Thymus (tissue), 11 donors: Measurements from ENCODE around the gene GPS2. TPM values are rescaled to one million over a fixed set of nuclear protein-coding genes. Genes with fewer than 3 reads are reported as not detected.

Experiments
- DNase-seq, 9 donors: peaks; one replicate each; pipeline ENCODE4 v3.0.0-alpha.2; 2013; ENCODE audit warnings: low spot score in 9 of 9, low read depth in 6 of 9, missing footprints in 1 of 9
- H3K27ac ChIP-seq, 2 donors: one replicate each; pipeline ENCODE4 v1.5.1; 2013; ENCODE audit warnings: control low read depth in 1 of 2, low read depth in 1 of 2, low read length in 1 of 2, mild to moderate bottlenecking in 1 of 2, moderate library complexity in 1 of 2
- H3K27me3 ChIP-seq, 2 donors: one replicate each; pipeline ENCODE4 v1.5.1; 2013; ENCODE audit warnings: low read length in 1 of 2; ENCODE audit not compliant: control insufficient read depth in 2 of 2, insufficient read depth in 1 of 2
- H3K36me3 ChIP-seq, 2 donors: one replicate each; pipeline ENCODE4 v1.5.1; 2013; ENCODE audit warnings: low read length in 1 of 2, mild to moderate bottlenecking in 1 of 2, moderate library complexity in 1 of 2; ENCODE audit not compliant: control insufficient read depth in 2 of 2, insufficient read depth in 2 of 2
- H3K4me1 ChIP-seq, 2 donors: one replicate each; pipeline ENCODE4 v1.5.1; 2013; ENCODE audit warnings: low read length in 2 of 2; ENCODE audit not compliant: control insufficient read depth in 2 of 2, insufficient read depth in 2 of 2
- H3K4me3 ChIP-seq, 2 donors: one replicate each; pipeline ENCODE4 v1.5.1; 2013; ENCODE audit warnings: low read length in 2 of 2, control low read depth in 1 of 2, mild to moderate bottlenecking in 1 of 2
- H3K9me3 ChIP-seq, 2 donors: one replicate each; pipeline ENCODE4 v1.5.1; 2013; ENCODE audit warnings: low read length in 1 of 2, mild to moderate bottlenecking in 1 of 2; ENCODE audit not compliant: control insufficient read depth in 2 of 2, insufficient read depth in 1 of 2
- WGBS: extraction: QIAGEN DNeasy Blood & Tissue Kit; methylation state at CpG from one replicate; pipeline ENCODE4 v1.1.7; 2013; 5-methylcytosine and 5-hydroxymethylcytosine counted together
- polyA plus RNA-seq: library from polyadenylated mRNA; stranded (reverse); fragments of 200-250 nt; gene quantifications from one replicate; pipeline ENCODE4 v1.2.3, GENCODE V29; 2013
- total RNA-seq: library from RNA; stranded (reverse); fragments of 120-200 nt; gene quantifications from one replicate; pipeline ENCODE4 v1.2.4, GENCODE V29; 2013
- donor health status: healthy.

The GPS2 gene
- total and polyA plus RNA-seq, 2 donors, result 49.2 to 71.3 TPM

DNA sequence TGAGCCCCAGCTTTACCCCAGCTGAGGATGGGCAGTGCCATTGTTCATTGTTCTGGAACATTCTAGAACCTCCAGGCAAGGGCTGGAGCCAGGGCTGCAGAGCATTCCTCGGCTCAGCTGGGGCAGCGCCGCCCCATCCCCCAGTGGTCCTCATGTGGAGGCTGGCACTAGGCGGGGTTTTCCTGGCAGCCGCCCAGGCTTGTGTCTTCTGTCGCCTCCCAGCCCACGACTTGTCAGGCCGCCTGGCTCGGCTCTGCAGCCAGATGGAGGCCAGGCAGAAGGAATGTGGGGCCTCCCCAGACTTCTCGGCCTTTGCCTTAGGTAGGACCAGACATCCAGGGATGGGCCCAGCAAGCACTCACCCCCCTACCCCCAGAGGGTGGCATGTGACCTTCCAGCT, 39.9 kb upstream of the GPS2 start, which contains the start of gene TMEM95:
Gene TMEM95 (plus strand): TSS at position 104 of the 400 bp plus-strand sequence. CDS start 49 bp downstream, at position 153.
- no peak for DNase-seq
- peaks cover 0 to 11% of the 10 kb centered on the region in 2 donors for H3K27me3 ChIP-seq
- no peak within 1 kb of the TSS for H3K27ac ChIP-seq
- H3K4me3 ChIP-seq, result no peak within 1 kb of the TSS
- no peaks in the 10 kb centered on the region for H3K9me3 ChIP-seq
- H3K36me3 ChIP-seq, result peaks cover 8 to 12% of the 10 kb centered on the region in 2 donors
- peaks cover 11 to 24% of the 10 kb centered on the region in 2 donors for H3K4me1 ChIP-seq
- 91% methylated on average over 10 of the region's 10 CpGs for WGBS

GRCh38 chr17:7354262-7354843, 39.2 kb upstream of the GPS2 start:
- no peak overlapping the region for H3K4me3 ChIP-seq

GRCh38 chr17:7352910-7353635, 37.9 kb upstream of the GPS2 start:
- H3K4me3 ChIP-seq, result no peak overlapping the region
- no peaks in the 10 kb centered on the region for H3K9me3 ChIP-seq
- peaks cover 0 to 11% of the 10 kb centered on the region in 2 donors for H3K27me3 ChIP-seq
- H3K4me1 ChIP-seq, result peaks cover 11 to 30% of the 10 kb centered on the region in 2 donors
- DNase-seq, result no peak
- H3K27ac ChIP-seq, result no peak overlapping the region
- peaks cover 21 to 29% of the 10 kb centered on the region in 2 donors for H3K36me3 ChIP-seq
- 97% methylated on average over 37 of the region's 37 CpGs for WGBS

More at GRCh38 chr17:7354262-7354843, 39.2 kb upstream of the GPS2 start:
- H3K27me3 ChIP-seq, result peaks cover 0 to 11% of the 10 kb centered on the region in 2 donors
- peaks cover 12 to 17% of the 10 kb centered on the region in 2 donors for H3K36me3 ChIP-seq
- H3K4me1 ChIP-seq, result peaks cover 11 to 30% of the 10 kb centered on the region in 2 donors
- DNase-seq, result no peak
- no peak overlapping the region for H3K27ac ChIP-seq
- H3K9me3 ChIP-seq, result no peaks in the 10 kb centered on the region
- WGBS, result 97% methylated on average over 9 of the region's 9 CpGs

- H3K9me3 ChIP-seq, result no peaks in the 10 kb centered on the region
- peak overlapping the region in 1 of 2 donors; percentile 83 for H3K27ac ChIP-seq
- H3K36me3 ChIP-seq, result peaks cover 27 to 35% of the 10 kb centered on the region in 2 donors
- peaks cover 11 to 30% of the 10 kb centered on the region in 2 donors for H3K4me1 ChIP-seq
- WGBS, result 57% methylated on average over 10 of the region's 10 CpGs
- DNase-seq, result no peak
- peaks cover 0 to 11% of the 10 kb centered on the region in 2 donors for H3K27me3 ChIP-seq
- peak overlapping the region; percentile 46 to 62 for H3K4me3 ChIP-seq
These were observed 37.3 kb upstream of the GPS2 start for GRCh38 chr17:7352503-7352889.

- Histone ChIP-seq H3K27ac (peak within 1 kb of the TSS; percentile 63 to 83), H3K36me3 (peaks cover 33 to 41% of the 10 kb centered on the region in 2 donors), H3K4me3 (peak within 1 kb of the TSS; percentile 46 to 62), H3K9me3 (no peaks in the 10 kb centered on the region), H3K4me1 (peaks cover 11 to 30% of the 10 kb centered on the region in 2 donors), H3K27me3 (peaks cover 0 to 9% of the 10 kb centered on the region in 2 donors)
- WGBS, result 10% methylated on average over 91 of the region's 91 CpGs
- peak in 1 of 9 donors; percentile 72 for DNase-seq
These were observed 36.7 kb upstream of the GPS2 start, which contains the start of gene KCTD11 for GRCh38 chr17:7351665-7352502. KCTD11 (plus strand) TSS chr17:7352162.

- no peak for DNase-seq
- no peak overlapping the region for H3K27ac ChIP-seq
- peaks cover 11 to 21% of the 10 kb centered on the region in 2 donors for H3K4me1 ChIP-seq
- H3K9me3 ChIP-seq, result no peaks in the 10 kb centered on the region
- no peak overlapping the region for H3K4me3 ChIP-seq
- H3K27me3 ChIP-seq, result no peaks in the 10 kb centered on the region
- WGBS, result 91% methylated on average over 19 of the region's 19 CpGs
- H3K36me3 ChIP-seq, result peaks cover 56 to 73% of the 10 kb centered on the region in 2 donors
These were observed 33.5 kb upstream of the GPS2 start for GRCh38 chr17:7348478-7349242.

- DNase-seq, result no peak
- 91% methylated on average over 19 of the region's 19 CpGs for WGBS
- Histone ChIP-seq H3K4me3 (no peak overlapping the region), H3K4me1 (peaks cover 11 to 23% of the 10 kb centered on the region in 2 donors), H3K27me3 (no peaks in the 10 kb centered on the region), H3K36me3 (peaks cover 64 to 81% of the 10 kb centered on the region in 2 donors), H3K27ac (no peak overlapping the region), H3K9me3 (no peaks in the 10 kb centered on the region)
These were observed 32.7 kb upstream of the GPS2 start for GRCh38 chr17:7347630-7348477.
